OCI-LY7 (cell line): ENCODE results near the gene TSPAN12.
"Not testable (repeated sequence)": the region's sequence is repeated elsewhere in the genome, so short reads cannot be mapped to it uniquely, and the experiment has no call there.

Source experiments
- EZH2phosphoT487 ChIP-seq: fragments of 200-600 bp; sonication (generic); IDR thresholded peaks from 2 replicates; pipeline ENCODE4 v1.6.1; 2018; ENCODE audit warnings: low read depth, borderline replicate concordance, mild to moderate bottlenecking, mixed run types, antibody characterized with exemption, low read length, moderate library complexity, mixed read lengths
- TF ChIP-seq, protein P1 (sequence below): fragments of 200-600 bp; sonication (generic); conservative IDR thresholded peaks from 2 replicates; pipeline ENCODE4 v1.5.1; 2014; ENCODE audit warnings: mild to moderate bottlenecking, antibody characterized with exemption, low read length, moderate library complexity, mixed read lengths

DNA sequence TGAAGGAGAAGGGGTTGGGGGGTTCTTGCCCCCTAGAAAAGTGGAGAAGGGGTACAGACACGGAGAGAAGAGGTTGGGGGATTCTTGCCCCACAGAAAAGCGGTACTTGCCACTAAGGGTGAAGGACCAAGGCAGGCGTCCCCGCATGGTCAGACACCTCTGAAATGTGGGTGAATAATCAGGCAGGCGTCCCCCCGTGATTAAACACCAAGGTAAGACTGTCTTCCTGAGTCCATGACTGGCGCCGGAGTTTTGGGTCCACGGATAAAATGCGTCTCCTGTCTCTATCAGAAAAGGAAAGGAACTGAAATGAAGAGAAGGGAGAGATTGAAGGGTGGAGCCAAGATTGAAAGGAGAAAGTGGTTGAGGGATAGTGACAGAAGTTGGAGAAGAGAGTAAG is 76.0 kb downstream of the TSPAN12 start:
- TF ChIP-seq, protein P1, sequence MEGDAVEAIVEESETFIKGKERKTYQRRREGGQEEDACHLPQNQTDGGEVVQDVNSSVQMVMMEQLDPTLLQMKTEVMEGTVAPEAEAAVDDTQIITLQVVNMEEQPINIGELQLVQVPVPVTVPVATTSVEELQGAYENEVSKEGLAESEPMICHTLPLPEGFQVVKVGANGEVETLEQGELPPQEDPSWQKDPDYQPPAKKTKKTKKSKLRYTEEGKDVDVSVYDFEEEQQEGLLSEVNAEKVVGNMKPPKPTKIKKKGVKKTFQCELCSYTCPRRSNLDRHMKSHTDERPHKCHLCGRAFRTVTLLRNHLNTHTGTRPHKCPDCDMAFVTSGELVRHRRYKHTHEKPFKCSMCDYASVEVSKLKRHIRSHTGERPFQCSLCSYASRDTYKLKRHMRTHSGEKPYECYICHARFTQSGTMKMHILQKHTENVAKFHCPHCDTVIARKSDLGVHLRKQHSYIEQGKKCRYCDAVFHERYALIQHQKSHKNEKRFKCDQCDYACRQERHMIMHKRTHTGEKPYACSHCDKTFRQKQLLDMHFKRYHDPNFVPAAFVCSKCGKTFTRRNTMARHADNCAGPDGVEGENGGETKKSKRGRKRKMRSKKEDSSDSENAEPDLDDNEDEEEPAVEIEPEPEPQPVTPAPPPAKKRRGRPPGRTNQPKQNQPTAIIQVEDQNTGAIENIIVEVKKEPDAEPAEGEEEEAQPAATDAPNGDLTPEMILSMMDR: not testable (repeated sequence)
- not testable (repeated sequence) for TF ChIP-seq EZH2phosphoT487
